HUDEP-2 (cell line): ENCODE results near the gene MOV10L1.

Experiments used
- DNase-seq, 76 experiments: peaks; one replicate each; lab custom pipeline; 2025; ENCODE audit not compliant: unreplicated experiment in 76 of 76; lab: John Stamatoyannopoulos, UW

The MOV10L1 gene

DNA sequence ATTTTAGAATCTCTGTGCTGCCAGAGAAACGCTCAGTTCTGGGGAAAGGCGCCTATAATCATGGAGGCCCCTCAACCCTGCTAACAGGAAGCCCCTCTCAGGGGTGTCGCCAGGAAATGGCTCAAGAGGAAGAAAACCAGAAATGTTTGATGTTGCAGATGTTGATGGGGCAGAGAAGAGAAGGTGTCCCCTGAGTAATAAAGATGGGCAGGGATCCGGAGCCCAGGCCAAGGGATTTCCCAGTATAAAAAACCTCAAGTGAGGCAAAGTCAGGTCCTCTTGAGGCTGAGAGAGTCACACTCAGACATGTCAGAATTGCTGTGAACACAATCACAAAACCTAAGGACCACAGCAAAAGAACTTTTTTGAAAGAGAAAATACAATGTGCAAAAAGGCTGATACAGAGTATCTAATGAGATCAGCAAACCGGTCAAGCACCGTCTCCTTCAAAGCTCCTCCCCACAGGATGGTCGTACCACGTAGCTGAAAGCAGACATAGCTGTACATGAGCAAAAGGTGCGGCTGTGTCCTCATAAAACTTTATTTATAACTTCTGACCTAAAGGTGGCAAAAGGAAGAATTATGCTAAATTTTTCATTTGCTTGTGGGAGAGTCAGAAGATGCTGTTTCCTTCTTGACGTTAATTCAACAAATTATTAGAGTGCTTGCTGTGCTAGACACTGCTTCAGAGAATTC lies 12.2 kb downstream of the MOV10L1 start:
- DNase-seq: no peak

DNA sequence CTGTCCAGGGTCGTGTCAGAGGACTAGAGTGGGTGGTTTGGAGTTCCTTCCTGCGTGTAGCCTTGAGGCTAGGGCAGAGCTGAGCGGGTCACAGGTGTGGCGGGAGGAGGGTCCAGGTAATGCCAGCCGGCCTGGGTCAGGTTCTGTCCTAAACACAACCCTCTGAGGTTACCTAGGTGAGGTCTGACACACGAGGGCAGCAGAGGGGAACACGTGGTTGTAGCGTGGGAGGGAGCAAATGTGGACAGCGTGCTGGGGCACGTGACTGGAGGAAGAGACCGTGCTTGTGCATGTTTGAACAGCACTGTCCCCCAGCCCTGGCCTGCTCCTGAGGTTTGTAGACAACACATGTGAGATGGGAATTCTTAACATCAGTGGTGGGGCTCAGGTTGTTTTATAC lies 13.1 kb downstream of the MOV10L1 start:
- DNase-seq: peak in 9 of 76 experiments; percentile 6 to 40 (median 17)

GRCh38 chr22:50104141-50104544 lies 14.3 kb downstream of the MOV10L1 start:
- peak in 7 of 76 experiments; percentile 4 to 40 (median 18) for DNase-seq

DNA sequence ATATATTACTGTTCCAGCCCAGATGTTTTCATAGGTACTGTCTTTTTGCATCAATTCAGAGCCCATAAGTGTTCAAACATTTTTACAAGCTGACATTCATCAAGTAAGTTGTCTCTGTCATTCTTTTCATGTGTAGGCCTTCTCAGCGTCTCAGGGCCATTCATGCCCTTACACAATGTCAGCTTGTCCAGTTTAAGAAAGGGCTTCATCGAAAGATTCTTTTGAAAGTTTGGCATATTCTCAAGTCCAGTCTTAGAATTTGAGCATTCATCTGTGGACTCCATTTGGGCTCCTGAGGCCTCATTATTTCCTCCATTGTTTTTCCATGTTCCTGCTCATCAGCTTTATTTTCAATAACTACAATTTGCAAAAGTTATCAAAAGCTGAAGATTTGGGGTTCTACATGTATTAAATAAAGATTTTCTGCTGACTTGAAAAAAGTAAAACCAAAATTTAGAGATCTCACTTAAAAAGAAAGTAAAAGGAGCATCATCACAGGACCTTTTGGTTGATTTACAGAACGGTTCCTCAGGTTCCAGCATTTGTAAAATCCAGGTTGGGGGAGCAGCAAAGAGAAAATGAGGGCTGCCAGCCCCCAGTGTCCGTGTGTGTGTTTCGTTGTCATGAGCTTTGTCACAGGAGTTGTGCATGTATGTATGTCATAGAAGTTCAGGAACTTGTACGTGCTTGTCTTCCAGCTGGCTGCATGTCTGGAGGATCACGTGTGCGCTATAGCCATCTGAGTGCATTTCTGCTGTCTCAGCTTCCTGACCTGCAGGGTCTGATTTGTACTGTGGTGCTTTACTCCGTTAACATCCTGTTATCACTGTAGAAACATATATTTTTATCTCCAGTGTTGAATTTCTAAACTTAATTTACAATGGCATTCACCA lies 15.6 kb downstream of the MOV10L1 start:
- DNase-seq: peak in 1 of 76 experiments; percentile 21

DNA sequence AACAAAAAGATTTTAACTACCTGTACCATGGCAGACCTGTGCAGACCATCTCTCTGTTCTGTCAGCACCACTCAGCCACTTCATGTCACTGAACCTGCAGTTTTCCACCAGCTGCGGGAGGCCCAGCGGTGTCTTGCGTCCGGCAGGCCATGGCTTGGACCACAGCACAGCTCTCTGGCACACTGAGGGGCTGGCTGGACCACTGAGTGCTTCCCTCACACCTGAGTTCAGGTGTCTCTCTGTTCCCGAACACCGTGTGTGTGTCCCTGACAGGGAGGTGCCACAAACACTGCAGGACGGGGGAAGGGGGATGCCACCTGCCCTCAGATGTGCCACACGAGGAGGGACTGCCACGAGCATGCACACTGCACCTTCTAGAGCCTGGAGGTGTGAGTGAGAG lies 17.7 kb downstream of the MOV10L1 start:
- DNase-seq: no peak

- DNase-seq: no peak
Measured at GRCh38 chr22:50111056-50111455, 21.2 kb downstream of the MOV10L1 start.

GRCh38 chr22:50112151-50113118 lies 22.6 kb downstream of the MOV10L1 start:
- DNase-seq: no peak

DNA sequence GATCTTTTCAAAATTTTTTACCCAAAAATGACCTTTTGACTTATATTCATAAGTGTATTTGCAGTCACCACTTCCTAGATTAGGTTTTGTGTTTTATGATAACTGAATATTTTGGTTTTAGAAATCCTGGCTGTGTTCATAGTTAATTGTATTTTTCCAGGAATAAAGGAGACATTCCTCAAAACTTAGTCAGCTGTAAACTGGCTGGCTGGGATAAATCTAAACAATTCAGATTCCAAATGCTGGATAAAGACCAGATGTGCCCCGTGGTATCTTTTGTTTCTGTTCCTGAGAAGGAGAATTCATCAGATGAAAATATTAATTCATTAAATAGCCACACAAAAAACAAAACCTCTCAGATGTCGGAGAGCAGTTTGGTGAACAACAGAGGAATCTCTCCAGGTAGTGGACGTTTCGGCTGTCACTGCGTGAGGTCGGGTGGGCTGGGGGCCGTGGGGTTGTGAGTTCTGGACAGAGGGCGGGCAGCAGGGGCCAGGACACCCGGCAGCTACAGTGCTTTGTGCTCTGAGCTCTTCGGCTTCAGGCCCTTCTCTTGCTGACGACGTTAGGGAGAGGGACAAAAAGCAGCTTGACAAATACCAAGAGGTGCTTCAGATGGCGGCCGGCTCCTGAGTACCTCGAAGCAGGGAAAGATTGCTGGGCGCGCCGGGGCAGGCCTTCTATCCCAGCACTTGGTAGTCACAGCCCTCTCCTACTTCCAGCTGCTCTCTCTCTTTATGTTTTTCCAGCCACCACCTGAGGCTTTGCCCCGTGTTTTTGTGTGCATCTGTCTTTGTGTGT lies 24.6 kb downstream of the MOV10L1 start:
- no peak for DNase-seq

DNA sequence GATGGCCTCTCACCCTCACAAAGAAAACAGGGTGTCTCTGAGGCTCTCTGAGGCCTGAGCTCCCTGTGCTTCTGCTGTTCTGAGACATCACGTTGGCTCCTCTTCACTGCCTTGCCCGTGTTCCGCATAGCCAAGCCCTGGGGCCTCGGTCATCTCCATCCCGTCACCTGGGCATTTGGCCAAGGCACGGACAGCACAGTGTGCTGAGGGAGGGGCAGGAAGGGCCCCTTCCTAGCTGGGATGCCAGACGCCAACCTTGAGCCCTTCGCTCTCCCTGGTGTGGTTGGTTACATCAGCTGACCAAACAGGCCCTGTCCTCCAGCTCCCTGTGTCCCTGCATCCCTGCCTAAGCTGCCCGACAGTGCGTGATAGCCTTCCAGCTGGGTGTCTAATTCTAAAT lies 25.9 kb downstream of the MOV10L1 start:
- DNase-seq: no peak

- no peak for DNase-seq
Measured at GRCh38 chr22:50117168-50117762, 27.5 kb downstream of the MOV10L1 start.

- no peak for DNase-seq
Measured at GRCh38 chr22:50118129-50118528, 28.3 kb downstream of the MOV10L1 start.

DNA sequence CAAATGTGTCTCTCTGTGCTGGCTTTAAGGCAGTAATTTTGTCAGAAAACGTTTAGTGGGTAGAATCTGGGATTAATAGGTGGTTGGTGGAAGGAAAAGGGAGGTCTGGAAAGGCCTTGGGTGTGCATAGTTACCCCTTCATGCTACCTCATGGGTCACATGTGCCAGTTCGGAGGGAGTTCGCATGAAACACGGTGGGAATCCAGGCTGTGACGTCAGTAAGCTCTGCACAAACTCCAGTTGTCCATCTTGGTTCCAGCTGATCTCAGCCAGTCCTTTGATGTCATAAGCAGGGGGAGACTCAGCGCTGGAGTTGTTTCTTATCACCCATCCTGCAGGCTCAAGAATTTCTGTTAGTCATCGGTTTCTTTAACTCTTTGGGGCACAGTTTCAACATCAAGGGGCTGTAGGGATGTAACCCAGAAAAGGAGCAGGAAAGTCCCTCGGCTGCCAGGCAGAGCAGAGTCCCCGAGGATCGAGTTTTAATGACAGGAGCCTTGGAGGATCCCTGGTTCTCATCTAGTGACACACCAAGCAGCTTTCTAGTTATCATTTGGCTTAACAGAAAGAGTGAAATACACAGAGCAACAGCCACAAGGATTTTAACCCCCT lies 28.9 kb downstream of the MOV10L1 start:
- DNase-seq: peak in 65 of 76 experiments; percentile 9 to 74 (median 47)

GRCh38 chr22:50119169-50119767 lies 29.5 kb downstream of the MOV10L1 start:
- DNase-seq: no peak

DNA sequence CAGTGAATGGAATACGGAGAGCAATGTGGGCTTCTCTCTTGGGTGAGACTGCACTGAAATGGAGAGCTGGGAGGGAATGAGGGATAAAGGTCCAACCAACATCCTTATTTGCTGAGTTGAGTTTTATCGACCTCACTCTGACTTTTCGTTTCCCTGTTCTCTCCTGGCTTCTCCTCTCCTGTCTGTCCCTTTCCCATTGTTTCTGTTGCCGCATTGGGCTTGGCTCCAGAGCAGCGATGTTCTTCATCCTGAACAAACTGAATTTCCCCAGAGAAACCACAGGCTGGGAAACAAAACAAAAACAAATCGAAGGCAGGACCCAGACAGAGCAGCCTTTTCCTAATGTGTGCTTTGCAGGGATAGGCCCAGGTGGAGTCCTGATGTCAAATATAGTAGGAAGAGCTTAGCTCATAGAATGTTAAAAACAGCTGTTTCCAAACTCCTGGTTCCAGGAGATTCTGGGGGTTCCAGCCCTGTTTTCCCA lies 30.0 kb downstream of the MOV10L1 start:
- no peak for DNase-seq

- DNase-seq: no peak
Measured at GRCh38 chr22:50121202-50121740, 31.5 kb downstream of the MOV10L1 start.

DNA sequence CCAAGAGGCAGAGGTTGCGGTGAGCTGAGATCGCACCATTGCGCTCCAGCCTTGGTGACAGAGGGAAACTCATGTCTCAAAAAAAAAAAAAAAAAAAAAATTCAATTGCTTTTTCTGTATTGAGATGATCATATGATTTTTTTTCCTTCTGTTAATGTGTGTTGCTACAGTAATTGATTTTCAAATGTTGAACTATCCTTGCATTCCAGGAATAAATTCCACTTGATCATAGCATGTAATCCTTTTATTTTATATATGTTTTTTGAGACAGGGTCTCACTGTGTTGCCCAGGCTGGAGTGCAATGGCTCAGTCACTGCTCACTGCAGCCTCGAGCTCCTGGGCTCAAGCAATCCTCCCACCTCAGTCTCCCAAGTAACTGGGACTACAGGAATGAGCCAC lies 33.3 kb downstream of the MOV10L1 start:
- no peak for DNase-seq

DNA sequence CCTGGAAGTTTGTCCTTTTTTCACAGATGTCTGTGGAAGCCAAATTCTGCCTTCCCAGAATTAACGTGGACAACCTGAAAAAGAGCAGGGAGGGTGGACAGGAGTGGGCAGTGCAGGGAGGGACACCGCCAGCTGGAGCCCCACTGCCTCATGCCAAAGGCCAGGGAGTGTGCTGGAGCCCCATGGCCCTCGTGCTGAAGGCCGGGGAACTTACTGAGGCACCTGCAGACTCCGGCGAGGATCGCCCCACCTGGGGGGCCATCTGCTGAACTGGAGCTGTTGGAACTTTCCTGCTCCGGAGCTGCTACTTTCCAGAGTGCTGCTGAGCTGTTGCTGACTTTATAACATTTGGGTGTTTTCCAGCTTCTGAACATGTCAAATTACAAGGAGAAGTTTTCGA lies 35.2 kb downstream of the MOV10L1 start:
- DNase-seq: no peak

DNA sequence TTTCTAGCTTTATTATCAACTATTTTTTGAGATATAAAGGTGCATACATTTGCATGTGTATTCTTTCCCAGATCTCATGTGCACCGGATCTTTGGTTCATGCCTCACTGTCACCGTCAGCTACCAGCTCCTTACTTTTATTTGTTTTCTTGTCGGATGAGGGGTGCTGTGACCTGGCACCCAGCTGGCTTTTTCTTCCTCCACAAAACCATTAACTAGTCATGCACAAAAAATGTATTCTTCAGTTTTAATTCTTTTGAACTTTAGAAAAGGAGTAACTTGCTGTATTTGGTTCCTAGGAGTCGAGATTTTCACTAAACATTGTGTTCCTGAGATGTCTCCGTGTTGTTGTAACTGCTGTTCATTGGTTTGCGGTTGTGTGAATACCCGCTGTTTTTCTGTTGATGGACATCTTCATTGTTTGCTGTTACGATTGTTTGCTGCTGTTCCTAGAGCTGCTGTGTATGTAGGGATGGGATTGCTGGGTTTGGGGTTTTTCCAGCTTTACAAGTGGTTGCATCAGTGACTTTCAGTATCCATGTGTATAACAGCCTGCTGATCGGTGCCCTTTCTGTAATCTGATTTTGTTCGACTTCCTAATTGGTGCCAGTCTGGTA lies 39.4 kb downstream of the MOV10L1 start:
- DNase-seq: no peak
